KG1 (cell line): ENCODE results near the gene EPOP.

Experiments
- DNase-seq: peaks from one replicate; lab custom pipeline; 2025; lab: John Stamatoyannopoulos, UW

Gene EPOP

DNA sequence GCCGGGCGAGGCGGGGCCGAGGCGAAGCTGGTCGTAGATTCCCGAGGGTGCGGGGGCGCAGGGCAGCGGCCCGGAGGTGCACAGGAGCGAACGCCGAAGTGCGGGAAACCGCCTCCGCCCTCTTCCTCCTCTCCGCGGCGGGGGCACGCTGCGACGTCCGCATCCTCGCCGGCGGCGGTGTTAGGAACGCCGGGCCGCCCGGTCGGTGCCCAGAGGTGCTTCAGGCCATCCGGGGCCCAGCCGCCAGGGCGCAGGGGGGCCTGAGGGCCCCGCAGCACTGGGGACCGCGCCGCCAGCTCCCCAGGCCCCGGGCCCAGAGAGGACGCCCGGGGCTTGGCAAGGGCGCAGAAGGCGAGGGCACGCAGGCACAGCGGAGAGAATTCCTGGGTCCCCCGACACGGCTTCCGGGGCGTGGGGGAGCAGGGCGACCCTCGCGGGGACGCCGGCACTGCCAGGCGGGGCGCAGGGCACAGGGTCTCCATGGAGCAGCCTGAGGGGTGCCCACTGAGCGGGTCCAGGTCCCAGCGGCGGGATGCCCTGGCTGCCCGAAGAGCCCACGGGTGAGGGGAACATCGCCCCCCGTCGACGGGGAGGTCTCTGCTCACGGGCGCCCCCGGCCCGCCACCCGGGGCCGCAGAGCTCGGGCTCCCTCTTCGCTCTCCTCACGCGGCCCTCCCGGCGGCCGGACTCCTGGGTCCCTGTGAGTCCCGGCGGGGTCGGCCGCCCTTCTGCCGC lies 576 bp downstream of the EPOP start:
- no peak for DNase-seq

GRCh38 chr17:38673707-38674013 lies 1.1 kb downstream of the EPOP start:
- DNase-seq: no peak

DNA sequence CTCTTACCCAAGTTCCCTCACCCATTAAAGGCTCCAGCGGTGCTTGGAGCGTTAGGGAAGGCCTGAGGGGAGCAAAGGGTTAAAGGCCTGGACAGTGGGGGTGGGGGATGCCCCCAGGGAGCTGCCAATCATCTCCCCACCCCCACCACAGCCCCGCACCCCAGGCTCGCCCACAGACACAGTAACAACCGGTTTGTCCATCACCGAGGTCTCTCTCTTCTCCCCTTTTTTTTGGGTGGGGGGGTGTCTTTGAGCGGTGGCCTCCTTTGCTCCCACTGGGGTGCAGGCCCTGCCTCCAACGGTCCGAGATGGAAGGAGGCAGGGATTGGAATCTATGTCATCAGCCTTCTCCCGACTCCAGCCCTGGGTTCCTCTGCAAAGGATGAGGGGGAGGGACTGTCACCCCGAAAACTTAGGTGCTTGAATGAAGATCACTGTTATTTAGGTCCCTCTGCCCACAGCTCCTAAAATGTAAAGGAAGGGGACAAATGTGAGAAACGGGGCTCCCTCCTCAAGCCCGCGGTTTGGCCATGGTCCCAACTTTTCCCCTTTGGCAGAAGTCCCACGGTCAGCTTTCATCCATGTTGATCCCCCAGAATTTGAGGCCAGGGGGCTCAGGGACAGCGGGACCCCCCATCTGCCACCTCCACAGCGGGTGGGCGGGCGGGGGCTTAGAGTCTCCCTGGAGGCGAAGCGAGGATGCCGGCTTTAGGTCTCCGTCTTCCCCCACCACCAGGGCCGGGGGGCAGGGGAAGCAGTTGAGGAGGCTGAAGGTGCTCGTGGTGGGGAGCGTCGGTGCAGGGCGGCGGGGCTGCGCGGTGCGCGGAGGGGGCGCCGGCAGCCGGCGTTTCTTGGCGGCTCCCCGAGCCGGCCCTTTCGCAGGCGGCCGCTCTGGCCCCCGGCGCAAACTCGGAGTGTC lies 1.7 kb downstream of the EPOP start:
- no peak for DNase-seq

DNA sequence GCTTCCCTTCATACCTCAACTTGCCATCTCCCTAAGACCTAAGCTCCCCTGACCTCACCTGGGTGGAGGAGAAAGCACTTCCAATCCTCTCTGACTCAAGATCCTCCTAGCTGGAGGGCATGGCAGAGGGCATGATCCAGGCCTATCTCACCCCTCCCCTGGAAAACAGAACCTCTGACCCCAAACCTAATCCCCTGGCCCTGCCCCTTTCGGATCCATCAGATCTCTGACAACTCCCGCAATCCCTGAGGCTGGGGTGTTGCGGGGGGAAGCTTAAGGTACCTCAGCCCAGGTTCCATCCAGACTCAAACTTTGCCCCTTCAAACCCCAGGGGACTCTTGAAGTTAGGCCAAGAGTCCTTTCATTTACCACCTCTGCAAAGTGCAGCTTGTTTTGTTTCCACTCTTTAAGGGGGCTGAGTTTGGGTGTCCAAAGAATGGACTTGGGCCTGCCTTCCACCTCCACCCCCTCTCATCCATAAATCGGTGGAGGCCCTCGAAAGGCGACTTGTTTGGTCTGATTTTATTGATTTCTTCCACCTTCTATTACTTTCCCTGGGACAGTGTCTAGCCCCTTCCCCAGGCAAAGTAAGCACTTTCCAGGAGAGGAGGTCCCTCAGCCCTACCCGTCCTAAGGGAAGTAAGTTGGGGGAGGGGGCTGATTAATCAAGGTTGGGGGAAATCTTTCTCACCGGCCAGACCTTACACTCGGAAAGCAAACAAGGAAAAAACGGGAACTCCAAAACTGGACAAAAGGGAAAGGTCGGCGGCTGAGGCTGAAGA lies 2.6 kb downstream of the EPOP start:
- no peak for DNase-seq

- no peak for DNase-seq
These were observed 5.2 kb downstream of the EPOP start for GRCh38 chr17:38669520-38669919.

- no peak for DNase-seq
These were observed 7.0 kb downstream of the EPOP start for GRCh38 chr17:38667787-38668122.

DNA sequence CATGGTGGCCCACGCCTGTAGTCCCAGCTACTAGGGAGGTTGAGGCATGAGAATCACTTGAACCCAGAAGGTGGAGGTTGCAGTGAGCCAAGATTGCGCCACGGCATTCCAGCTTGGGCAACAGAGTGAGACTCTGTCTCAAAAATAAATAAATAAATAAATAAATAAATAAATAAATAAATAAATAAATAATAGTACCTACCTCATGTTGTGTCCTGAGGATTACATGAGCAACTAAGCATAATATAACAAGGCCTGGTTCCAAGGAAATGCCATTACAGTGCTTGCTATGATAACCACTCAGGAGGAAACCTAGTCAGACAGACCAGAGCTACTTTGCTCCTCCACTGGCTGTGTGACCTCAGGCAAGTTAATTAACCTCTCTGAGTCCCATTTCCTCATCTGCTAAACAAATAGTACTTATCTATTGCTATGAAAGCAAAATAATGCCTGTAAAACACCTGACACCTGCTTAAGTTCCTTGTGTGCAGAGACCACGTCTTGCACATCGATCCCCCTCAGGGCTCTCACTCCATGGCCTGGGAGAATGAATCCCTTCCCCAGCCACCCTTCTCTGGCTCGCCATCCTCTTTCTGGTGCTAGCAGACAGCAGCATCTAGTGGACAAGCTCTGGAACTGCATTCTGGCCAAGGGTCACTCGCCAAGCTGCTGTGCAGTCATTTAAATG lies 7.5 kb downstream of the EPOP start:
- DNase-seq: peak; percentile 30

DNA sequence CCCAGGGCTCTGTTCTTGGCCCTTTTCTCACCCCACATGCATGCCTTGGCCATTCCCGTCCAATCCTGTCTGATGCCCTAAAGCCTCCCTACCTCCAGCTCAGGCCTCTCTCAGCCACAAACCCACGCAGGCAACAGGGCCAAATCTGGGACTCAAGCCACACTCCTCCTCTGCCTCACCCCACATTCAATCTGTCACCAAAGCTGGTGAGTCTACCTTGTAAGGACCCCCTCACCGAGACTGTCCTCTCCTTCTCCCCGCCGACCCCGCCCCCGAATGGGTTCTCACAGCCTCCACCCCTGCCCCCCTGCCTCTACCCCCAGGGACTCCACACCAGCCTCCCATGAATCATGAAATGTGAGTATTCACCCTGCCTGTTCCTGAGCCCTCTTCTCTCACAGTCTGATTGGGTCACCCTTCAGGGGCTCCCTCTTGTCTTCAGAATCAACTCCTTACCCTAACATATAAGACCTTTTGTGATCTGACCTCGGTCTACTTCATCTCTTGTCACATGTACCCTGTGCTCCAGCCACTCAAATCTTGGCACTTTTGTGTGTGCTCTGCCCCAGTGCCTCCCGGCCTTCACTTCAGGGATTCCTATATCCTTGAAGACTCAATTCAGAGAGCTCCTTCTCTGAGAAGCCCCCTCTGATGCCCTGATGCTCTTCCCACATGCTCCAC lies 10.7 kb downstream of the EPOP start:
- DNase-seq: no peak

GRCh38 chr17:38663125-38663751 lies 11.5 kb downstream of the EPOP start:
- DNase-seq: no peak

DNA sequence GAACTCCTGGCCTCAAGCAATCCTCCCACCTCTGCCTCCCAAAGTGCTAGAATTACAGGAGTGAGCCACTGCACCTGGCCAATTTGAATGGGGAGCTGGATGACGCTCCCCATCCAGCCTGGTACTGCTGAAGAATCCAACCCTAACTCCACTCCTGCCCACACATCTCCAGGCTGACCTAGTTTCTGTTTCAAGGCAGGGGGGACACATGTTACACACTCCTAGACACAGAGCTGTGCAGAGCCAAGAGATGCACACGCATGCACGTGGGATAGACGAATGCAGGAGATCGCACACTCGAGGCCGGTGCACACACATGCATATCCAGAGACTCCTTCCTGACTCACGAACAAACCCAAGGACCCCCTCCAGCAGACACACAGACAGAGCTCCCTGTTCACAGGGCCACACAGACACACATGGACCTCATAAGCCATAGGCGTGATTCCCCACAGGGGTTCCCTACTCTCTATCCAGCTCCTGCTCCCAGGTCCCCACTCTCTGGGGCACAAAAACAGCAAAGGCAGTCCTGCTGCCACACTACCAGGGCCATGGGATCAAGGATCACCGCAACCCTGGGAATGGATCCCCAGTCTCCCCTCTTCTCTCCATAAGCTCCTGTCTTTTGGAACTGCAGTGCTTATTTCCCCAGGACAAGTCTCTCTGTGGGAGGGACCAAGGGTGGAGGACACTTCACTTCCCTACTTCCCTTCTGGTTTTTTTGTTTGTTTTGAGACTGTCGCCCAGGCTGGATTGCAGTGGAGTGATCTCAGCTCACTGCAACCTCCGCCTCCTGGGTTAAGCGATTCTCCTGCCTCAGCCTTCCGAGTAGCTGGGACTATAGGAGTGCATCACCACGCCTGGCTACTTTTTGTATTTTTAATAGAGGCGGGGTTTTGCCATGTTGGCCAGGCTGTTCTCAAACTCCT lies 14.4 kb downstream of the EPOP start:
- no peak for DNase-seq

GRCh38 chr17:38659415-38659814 lies 15.3 kb downstream of the EPOP start:
- DNase-seq: no peak

DNA sequence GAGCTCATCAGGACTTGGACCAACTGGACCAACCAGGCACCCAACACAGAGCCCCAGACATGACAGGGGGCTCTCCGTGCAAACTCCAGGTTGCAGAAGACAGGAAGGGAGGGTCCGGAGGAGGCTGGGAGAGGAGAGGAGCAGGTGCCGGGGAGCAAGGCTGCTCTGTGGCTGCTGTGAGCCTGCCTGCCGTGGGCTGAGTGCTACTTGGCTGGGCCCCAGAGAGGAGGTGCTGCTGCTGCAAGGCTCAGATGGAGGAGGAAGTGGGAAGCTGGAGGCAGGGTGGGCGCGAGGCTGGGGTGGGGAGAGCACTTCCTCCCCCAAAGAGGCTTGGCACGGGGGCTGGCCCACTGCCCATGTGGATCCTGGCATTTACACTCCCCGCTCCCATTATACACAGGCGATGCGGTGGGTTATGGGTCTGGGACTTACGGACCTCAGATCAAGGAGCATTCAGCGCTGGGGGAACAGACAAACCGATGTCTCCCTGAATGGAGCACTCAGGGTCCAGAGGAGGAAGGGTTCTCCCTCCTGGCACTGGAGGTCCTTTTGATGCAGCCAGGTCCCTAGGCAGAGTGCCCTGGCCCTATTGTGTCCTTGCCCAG lies 15.9 kb downstream of the EPOP start:
- no peak for DNase-seq

DNA sequence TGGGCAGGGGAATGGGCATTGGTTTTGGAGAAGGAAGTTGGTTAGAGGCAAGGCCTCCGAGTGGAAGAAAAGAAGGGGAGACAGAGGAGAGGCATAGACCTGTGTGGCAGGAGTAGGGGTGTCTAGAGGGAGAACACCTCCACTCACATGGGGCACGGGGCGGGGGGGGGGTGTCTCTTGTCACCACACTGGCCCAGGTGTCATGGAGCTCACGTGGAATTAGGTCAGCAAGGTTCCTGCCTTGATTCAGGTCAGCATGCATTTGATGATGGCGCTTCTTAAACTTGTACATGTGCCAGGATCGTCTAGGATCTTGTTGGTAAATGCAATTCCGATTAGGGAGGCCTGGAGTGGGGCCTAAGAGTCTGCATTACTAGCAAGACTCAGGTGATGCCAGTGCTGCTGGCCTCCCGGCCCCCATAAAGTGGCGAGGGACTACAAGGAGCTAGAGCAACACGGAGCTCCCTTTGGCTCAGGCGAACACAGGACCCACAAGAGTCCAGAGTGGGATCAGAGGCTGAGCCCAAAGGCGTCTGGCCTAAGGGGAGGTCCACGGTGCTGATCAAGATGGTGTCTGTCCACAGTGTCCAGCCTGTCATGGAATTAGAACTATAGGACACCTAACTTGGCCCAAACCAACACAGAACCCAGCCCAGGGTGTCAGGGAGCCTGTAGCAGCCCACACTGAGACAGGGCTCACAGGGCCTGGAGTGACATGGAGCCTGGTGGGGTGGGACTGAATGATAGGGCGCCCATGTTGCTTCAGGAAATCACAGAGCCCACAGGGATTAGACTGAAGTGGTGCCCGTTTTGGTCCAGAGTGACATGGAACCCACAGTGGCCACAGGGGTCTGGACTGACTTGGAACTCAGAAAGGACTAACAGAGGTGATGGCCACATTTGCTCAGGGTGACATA lies 16.7 kb downstream of the EPOP start:
- DNase-seq: no peak

- DNase-seq: no peak
These were observed 17.6 kb downstream of the EPOP start for GRCh38 chr17:38656959-38657823.

DNA sequence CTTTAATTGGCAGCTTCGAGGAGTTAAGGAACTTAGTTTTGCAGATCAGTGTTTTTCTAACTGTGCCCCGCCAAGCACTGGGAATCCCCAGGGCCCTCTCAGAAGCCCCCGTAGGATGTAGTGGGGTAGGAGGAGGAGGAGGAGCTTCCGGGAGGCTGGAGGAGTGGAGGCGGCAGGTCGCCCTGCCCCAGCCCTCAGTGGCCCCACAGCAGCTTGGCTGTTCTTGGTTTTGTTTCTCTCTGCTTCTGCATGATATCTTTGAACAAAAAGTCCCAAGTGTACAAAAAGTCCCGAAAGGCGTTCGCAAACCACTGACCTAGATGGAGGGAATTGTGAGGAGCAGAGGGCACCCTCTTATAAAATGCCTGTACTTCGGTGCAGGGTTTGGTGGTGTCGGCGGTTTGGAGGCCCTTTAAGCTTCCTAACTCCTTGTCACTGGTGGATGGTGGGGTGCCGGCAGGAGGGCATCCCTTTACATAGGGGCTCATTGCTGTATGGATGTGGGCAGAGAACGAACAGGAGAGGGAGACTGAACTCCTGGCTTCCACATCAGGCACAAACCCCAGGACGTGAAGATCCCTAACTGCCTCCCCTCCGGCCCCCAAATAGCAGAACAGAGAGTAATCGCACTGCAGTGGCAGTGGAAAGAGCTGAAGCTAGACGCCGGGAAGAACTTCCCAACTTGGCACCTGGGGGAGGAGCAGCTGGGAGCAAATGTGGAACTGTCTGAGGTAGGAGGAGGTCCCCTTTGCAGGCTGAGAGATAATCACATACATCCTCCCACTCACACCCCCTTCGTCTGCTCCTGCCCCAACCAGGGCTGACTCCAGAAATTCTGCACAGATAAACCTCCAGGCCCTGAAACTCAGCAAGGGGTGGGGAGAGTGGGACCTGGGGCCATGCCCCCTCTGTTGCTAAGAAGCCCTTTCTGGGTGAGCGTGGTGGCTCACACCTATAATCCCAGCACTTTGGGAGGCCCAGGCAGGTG lies 20.1 kb downstream of the EPOP start:
- no peak for DNase-seq

GRCh38 chr17:38653679-38654078 lies 21.1 kb downstream of the EPOP start:
- no peak for DNase-seq
